Tibial artery (tissue), 4 donors: ENCODE data around the gene PLXNA4.

Source experiments
- DNase-seq, 2 donors: peaks; one replicate each; pipeline ENCODE4 v3.0.0-alpha.2; 2019
- H3K27ac ChIP-seq, 2 donors: fragments of 200-600 bp; sonication (generic) in 1 of 2; 1 replicate in 1 of 2; 2 replicates in 1 of 2; pipeline ENCODE4 v1.5.1; 2018 to 2019; ENCODE audit warnings: mild to moderate bottlenecking in 1 of 2
- H3K27me3 ChIP-seq, 2 donors: fragments of 200-600 bp; sonication (generic) in 1 of 2; one replicate each; pipeline versions ENCODE4 v1.5.1 to v1.6.0; 2016 to 2019
- H3K36me3 ChIP-seq, 3 donors: fragments of 200-600 bp; sonication (generic) in 2 of 3; one replicate each; pipeline ENCODE4 v1.5.1; 2016 to 2019; ENCODE audit warnings: mild to moderate bottlenecking in 2 of 3
- H3K4me1 ChIP-seq, 4 donors: fragments of 200-600 bp; sonication (generic) in 2 of 4; 1 replicate in 3 of 4; 2 replicates in 1 of 4; pipeline ENCODE4 v1.5.1; 2016 to 2019
- H3K4me3 ChIP-seq, 2 donors: fragments of 200-600 bp; sonication (generic) in 1 of 2; 1 replicate in 1 of 2; 2 replicates in 1 of 2; pipeline ENCODE4 v1.5.1; 2018 to 2019; ENCODE audit warnings: mild to moderate bottlenecking in 2 of 2
- H3K9me3 ChIP-seq, 3 donors: fragments of 200-600 bp; sonication (generic) in 1 of 3; one replicate each; pipeline ENCODE4 v1.5.1; 2016 to 2019
- CTCF ChIP-seq, 2 experiments: fragments of 200-600 bp in 1 of 2; fragments of 450-650 bp in 1 of 2; IDR thresholded peaks; one replicate each; pipeline ENCODE4 v1.5.1; 2017 to 2019; ENCODE audit warnings: antibody characterized with exemption in 2 of 2, mild to moderate bottlenecking in 1 of 2, moderate library complexity in 1 of 2
- intact Hi-C: fragments of 100-400 bp; cut with DNase I; formaldehyde crosslinking; loops from one replicate; pipeline ENCODE4 v1.15.0; 2023; ENCODE audit warnings: low total_unique reads

The PLXNA4 gene

GRCh38 chr7:132461032-132461592 lies 115.2 kb downstream of the PLXNA4 start:
- H3K27me3 ChIP-seq = no peaks in the 10 kb centered on the region
- no peak overlapping the region for H3K27ac ChIP-seq
- H3K4me3 ChIP-seq = no peak overlapping the region
- intact Hi-C loops = no loop called here
- no peak for DNase-seq
- no peak for TF ChIP-seq CTCF (IDR thresholded peaks at IDR 0.05)
- H3K4me1 ChIP-seq = no peaks in the 10 kb centered on the region
- no peaks in the 10 kb centered on the region for H3K9me3 ChIP-seq
- H3K36me3 ChIP-seq = no peaks in the 10 kb centered on the region

- no peak overlapping the region for H3K27ac ChIP-seq
- no peak for DNase-seq
- TF ChIP-seq CTCF (IDR thresholded peaks at IDR 0.05) = no peak
- H3K36me3 ChIP-seq = no peaks in the 10 kb centered on the region
- no peaks in the 10 kb centered on the region for H3K27me3 ChIP-seq
- H3K9me3 ChIP-seq = no peaks in the 10 kb centered on the region
- no peaks in the 10 kb centered on the region for H3K4me1 ChIP-seq
- intact Hi-C loops = no loop called here
- no peak overlapping the region for H3K4me3 ChIP-seq
These were observed 117.5 kb downstream of the PLXNA4 start for GRCh38 chr7:132458729-132459128.

GRCh38 chr7:132457658-132458057 lies 118.6 kb downstream of the PLXNA4 start:
- Histone ChIP-seq H3K36me3 (no peaks in the 10 kb centered on the region), H3K9me3 (no peaks in the 10 kb centered on the region), H3K27ac (no peak overlapping the region), H3K4me3 (no peak overlapping the region), H3K27me3 (no peaks in the 10 kb centered on the region), H3K4me1 (no peaks in the 10 kb centered on the region)
- intact Hi-C loops = no loop called here
- no peak for TF ChIP-seq CTCF (IDR thresholded peaks at IDR 0.05)
- DNase-seq = no peak

GRCh38 chr7:132456418-132456817 lies 119.9 kb downstream of the PLXNA4 start:
- Histone ChIP-seq H3K4me1 (no peaks in the 10 kb centered on the region), H3K9me3 (no peaks in the 10 kb centered on the region), H3K4me3 (no peak overlapping the region), H3K36me3 (no peaks in the 10 kb centered on the region), H3K27ac (no peak overlapping the region), H3K27me3 (no peaks in the 10 kb centered on the region)
- TF ChIP-seq CTCF (IDR thresholded peaks at IDR 0.05) = no peak
- no peak for DNase-seq
- intact Hi-C loops = no loop called here

GRCh38 chr7:132455378-132455777 lies 120.9 kb downstream of the PLXNA4 start:
- no peak for TF ChIP-seq CTCF (IDR thresholded peaks at IDR 0.05)
- Histone ChIP-seq H3K36me3 (no peaks in the 10 kb centered on the region), H3K9me3 (no peaks in the 10 kb centered on the region), H3K27me3 (no peaks in the 10 kb centered on the region), H3K4me1 (no peaks in the 10 kb centered on the region), H3K27ac (no peak overlapping the region), H3K4me3 (no peak overlapping the region)
- intact Hi-C loops = no loop called here
- DNase-seq = no peak

GRCh38 chr7:132453826-132454225 lies 122.4 kb downstream of the PLXNA4 start:
- Histone ChIP-seq H3K36me3 (no peaks in the 10 kb centered on the region), H3K27me3 (no peaks in the 10 kb centered on the region), H3K4me3 (no peak overlapping the region), H3K4me1 (no peaks in the 10 kb centered on the region), H3K27ac (no peak overlapping the region), H3K9me3 (no peaks in the 10 kb centered on the region)
- intact Hi-C loops = loop anchor here (2.0 kb wide), 1 partner anchor 41 kb away; no protein-coding TSS in a partner anchor
- DNase-seq = no peak
- no peak for TF ChIP-seq CTCF (IDR thresholded peaks at IDR 0.05)
